ENCODE measurements around the gene CAPN5.
A peak's percentile ranks its signal among the peaks of the same experiment; 100 is the strongest.

CAPN5 gene

DNA sequence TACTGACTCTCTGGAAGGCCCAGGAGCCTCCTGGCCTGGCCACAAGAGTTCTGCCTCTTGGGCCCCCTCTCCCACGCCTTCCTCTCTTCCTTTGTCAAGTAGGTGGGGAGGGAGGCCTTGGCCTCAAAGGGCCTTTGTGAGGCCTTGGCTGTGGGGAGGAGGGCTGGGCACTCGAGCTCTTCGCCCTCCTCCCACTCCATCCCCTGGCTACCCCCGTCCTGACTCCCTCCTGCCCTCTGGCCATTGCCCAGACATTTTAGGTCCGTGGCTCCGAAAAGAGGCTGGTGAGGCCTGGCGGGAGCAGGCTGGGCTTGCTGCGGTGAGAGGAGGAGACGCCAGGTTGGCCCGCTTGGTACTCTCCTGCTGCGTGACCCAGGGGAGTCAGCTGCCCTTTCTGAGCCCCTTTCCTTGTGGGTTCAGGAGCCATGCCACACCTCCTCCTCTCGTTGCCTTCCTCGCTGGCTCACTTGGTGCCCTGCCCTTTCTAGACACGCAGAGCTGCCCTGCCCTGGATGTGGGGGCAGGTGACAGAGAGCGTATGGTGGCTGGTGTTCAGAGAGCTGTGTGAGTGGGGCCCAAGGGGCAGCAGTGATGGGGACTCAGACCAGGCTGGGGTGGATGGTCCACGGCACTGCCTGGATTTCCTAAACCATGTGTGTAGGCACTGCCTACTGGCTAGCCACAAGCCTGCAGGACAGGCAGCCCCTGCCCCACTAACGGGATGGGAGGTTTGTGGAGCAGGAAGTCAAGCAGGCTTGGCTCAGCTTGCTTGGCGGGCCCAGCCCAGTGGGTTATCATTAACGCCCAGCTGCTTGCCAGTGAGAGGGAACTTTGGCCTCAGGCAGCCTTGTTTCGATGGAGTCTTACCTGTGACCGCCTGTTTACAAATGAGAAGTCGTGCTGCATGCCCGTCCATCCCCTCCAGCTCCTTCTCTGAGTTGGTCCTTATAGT is 20.0 kb downstream of the CAPN5 start:
- Histone ChIP-seq H2BK12ac (ENCODE audit: low read length) (peak overlapping the region; percentile 50), H2AFZ (ENCODE audit: low read length) (no peak overlapping the region), H3K18ac (ENCODE audit: low read length) (no peak overlapping the region), H2BK5ac (ENCODE audit: low read length) (no peak overlapping the region), H3K4me3 (ENCODE audit: low read length in 2 of 2) (no peak overlapping the region), H3K9ac (ENCODE audit: low read depth, low read length, poor library complexity) (peak overlapping the region; percentile 25), H3K23ac (ENCODE audit: low read depth, low read length, poor library complexity) (no peak overlapping the region), H3K36me3 (replicated peaks in 1 of 2; ENCODE audit: control insufficient read depth in 2 of 2, insufficient read depth in 2 of 2, low read length in 2 of 2) (peaks cover 0 to 73% of the 10 kb centered on the region in 2 donors), H4K91ac (ENCODE audit: low read depth, low read length, poor library complexity) (no peak overlapping the region), H3K27ac (replicated peaks; ENCODE audit: low read length) (no peak overlapping the region), H2BK120ac (ENCODE audit: low read depth, low read length) (no peak overlapping the region), H3K9me3 (replicated peaks in 1 of 2; ENCODE audit: control insufficient read depth in 2 of 2, insufficient read depth in 1 of 2, low read depth in 1 of 2, low read length in 2 of 2) (no peaks in the 10 kb centered on the region), H2BK15ac (ENCODE audit: low read length) (no peak overlapping the region), H3K27me3 (ENCODE audit: control insufficient read depth in 3 of 3, insufficient read depth in 3 of 3, low read depth in 1 of 3, low read length in 3 of 3) (peaks cover 0 to 1% (median 0%) of the 10 kb centered on the region in 3 experiments), H3K14ac (ENCODE audit: low read length) (peak overlapping the region; percentile 57), H3K4ac (ENCODE audit: low read length) (peak overlapping the region; percentile 79), H3K4me1 (ENCODE audit: control insufficient read depth in 2 of 2, insufficient read depth in 1 of 2, low read depth in 1 of 2, low read length in 2 of 2) (peaks cover 4 to 6% of the 10 kb centered on the region in 2 donors), H3K79me1 (ENCODE audit: low read depth, low read length) (no peaks in the 10 kb centered on the region), H4K8ac (ENCODE audit: low read depth, low read length) (no peak overlapping the region), H2AK5ac (ENCODE audit: low read depth, low read length) (no peak overlapping the region), H3K4me2 (ENCODE audit: insufficient read depth, low read length, poor library complexity, severe bottlenecking) (no peak overlapping the region)
- WGBS, 2 donors (ENCODE audit: extremely low coverage in 2 of 2, insufficient read length in 2 of 2, insufficient replicate concordance in 1 of 2) = no CpG with 5 or more reads among the region's 23 CpGs
- no peak for DNase-seq (ENCODE audit: low spot score)

DNA sequence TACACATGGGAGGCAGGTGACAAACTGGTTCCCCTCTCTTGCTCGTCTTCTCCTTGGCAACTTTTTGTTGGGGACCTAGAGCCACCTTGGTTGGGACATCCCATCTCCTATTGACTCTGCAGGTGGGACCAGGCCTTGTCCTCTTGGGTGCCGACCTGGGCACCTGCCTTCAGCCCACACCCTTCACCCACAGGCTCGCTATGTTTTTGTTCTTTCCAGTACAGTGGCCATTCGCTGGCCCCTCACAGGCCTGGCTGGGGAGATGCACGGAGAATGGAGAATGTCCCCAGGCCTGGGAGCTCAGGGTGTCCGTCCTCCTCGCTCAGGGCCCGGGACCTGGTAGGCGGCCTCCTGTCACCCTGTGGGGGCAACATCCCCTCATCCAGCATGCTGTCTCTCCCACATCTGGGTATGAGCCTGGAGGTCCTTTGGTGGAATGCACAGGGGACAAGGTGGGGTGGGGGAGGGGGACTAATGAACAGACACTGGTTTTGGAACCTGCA is 21.0 kb downstream of the CAPN5 start:
- Histone ChIP-seq H3K79me1 (ENCODE audit: low read depth, low read length) (no peaks in the 10 kb centered on the region), H2BK120ac (ENCODE audit: low read depth, low read length) (no peak overlapping the region), H3K9me3 (replicated peaks in 1 of 2; ENCODE audit: control insufficient read depth in 2 of 2, insufficient read depth in 1 of 2, low read depth in 1 of 2, low read length in 2 of 2) (no peaks in the 10 kb centered on the region), H3K4ac (ENCODE audit: low read length) (no peak overlapping the region), H3K14ac (ENCODE audit: low read length) (no peak overlapping the region), H3K4me3 (ENCODE audit: low read length in 2 of 2) (no peak overlapping the region), H4K91ac (ENCODE audit: low read depth, low read length, poor library complexity) (no peak overlapping the region), H3K36me3 (replicated peaks in 1 of 2; ENCODE audit: control insufficient read depth in 2 of 2, insufficient read depth in 2 of 2, low read length in 2 of 2) (peaks cover 0 to 73% of the 10 kb centered on the region in 2 donors), H3K4me2 (ENCODE audit: insufficient read depth, low read length, poor library complexity, severe bottlenecking) (no peak overlapping the region), H2BK12ac (ENCODE audit: low read length) (no peak overlapping the region), H2AFZ (ENCODE audit: low read length) (no peak overlapping the region), H2BK5ac (ENCODE audit: low read length) (no peak overlapping the region), H3K4me1 (ENCODE audit: control insufficient read depth in 2 of 2, insufficient read depth in 1 of 2, low read depth in 1 of 2, low read length in 2 of 2) (peaks cover 4 to 6% of the 10 kb centered on the region in 2 donors), H3K18ac (ENCODE audit: low read length) (no peak overlapping the region), H2BK15ac (ENCODE audit: low read length) (no peak overlapping the region), H3K27me3 (ENCODE audit: control insufficient read depth in 3 of 3, insufficient read depth in 3 of 3, low read depth in 1 of 3, low read length in 3 of 3) (peaks cover 0 to 1% (median 0%) of the 10 kb centered on the region in 3 experiments), H3K9ac (ENCODE audit: low read depth, low read length, poor library complexity) (no peak overlapping the region), H3K27ac (replicated peaks; ENCODE audit: low read length) (no peak overlapping the region), H4K8ac (ENCODE audit: low read depth, low read length) (no peak overlapping the region), H2AK5ac (ENCODE audit: low read depth, low read length) (no peak overlapping the region), H3K23ac (ENCODE audit: low read depth, low read length, poor library complexity) (no peak overlapping the region)
- no CpG with 5 or more reads among the region's 9 CpGs for WGBS, 2 donors (ENCODE audit: extremely low coverage in 2 of 2, insufficient read length in 2 of 2, insufficient replicate concordance in 1 of 2)
- no peak for DNase-seq (ENCODE audit: low spot score)

DNA sequence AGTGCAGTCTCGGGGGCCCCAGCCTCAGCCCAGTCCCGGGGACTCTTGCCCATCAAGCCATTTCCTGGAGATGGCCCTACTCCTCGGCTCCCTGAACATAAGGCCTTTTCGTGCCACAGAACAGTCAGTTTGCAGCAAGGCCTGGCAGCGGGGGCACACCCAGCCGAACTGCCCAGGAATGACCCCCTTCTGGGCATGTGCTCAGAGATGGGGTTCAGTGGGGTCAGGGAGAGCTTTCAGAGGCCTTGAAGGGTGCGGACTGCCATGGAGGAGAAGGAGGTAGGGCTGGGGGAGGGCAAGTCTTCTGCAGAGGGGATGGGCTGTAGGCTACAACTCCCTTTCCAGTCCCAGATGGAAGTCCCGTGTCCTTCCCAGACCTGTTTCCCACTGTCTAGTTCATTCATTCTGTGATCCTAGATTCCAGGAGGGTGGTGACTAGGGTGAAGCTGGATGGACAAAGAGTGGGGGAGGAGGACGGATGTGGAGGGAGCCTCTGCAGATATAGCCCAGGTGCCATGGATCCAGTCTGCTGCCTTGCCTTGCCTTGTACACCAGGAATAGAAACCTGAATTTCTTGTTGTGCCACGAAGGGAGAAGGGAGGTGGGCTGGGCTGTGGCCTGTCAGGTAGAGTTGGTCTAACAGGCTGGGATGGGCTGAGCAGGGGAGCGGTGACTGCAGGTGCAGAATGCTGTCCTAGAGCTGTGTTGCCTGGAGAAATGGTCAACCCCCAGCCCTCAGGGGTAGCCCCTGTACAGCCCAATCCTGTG is 21.6 kb downstream of the CAPN5 start:
- Histone ChIP-seq H2BK15ac (ENCODE audit: low read length) (no peak overlapping the region), H4K91ac (ENCODE audit: low read depth, low read length, poor library complexity) (no peak overlapping the region), H3K4me3 (ENCODE audit: low read length in 2 of 2) (no peak overlapping the region), H3K4ac (ENCODE audit: low read length) (no peak overlapping the region), H2AK5ac (ENCODE audit: low read depth, low read length) (no peak overlapping the region), H2BK12ac (ENCODE audit: low read length) (no peak overlapping the region), H4K8ac (ENCODE audit: low read depth, low read length) (no peak overlapping the region), H3K4me2 (ENCODE audit: insufficient read depth, low read length, poor library complexity, severe bottlenecking) (no peak overlapping the region), H2AFZ (ENCODE audit: low read length) (no peak overlapping the region), H3K14ac (ENCODE audit: low read length) (no peak overlapping the region), H3K23ac (ENCODE audit: low read depth, low read length, poor library complexity) (no peak overlapping the region), H3K27me3 (ENCODE audit: control insufficient read depth in 3 of 3, insufficient read depth in 3 of 3, low read depth in 1 of 3, low read length in 3 of 3) (peaks cover 0 to 1% (median 0%) of the 10 kb centered on the region in 3 experiments), H3K9me3 (replicated peaks in 1 of 2; ENCODE audit: control insufficient read depth in 2 of 2, insufficient read depth in 1 of 2, low read depth in 1 of 2, low read length in 2 of 2) (no peaks in the 10 kb centered on the region), H3K4me1 (ENCODE audit: control insufficient read depth in 2 of 2, insufficient read depth in 1 of 2, low read depth in 1 of 2, low read length in 2 of 2) (peaks cover 4 to 6% of the 10 kb centered on the region in 2 donors), H3K36me3 (replicated peaks in 1 of 2; ENCODE audit: control insufficient read depth in 2 of 2, insufficient read depth in 2 of 2, low read length in 2 of 2) (peaks cover 0 to 79% of the 10 kb centered on the region in 2 donors), H3K18ac (ENCODE audit: low read length) (no peak overlapping the region), H3K79me1 (ENCODE audit: low read depth, low read length) (no peaks in the 10 kb centered on the region), H2BK120ac (ENCODE audit: low read depth, low read length) (no peak overlapping the region), H3K27ac (replicated peaks; ENCODE audit: low read length) (no peak overlapping the region), H2BK5ac (ENCODE audit: low read length) (no peak overlapping the region), H3K9ac (ENCODE audit: low read depth, low read length, poor library complexity) (no peak overlapping the region)
- DNase-seq (ENCODE audit: low spot score) = no peak
- WGBS, 2 donors (ENCODE audit: extremely low coverage in 2 of 2, insufficient read length in 2 of 2, insufficient replicate concordance in 1 of 2) = no CpG with 5 or more reads among the region's 11 CpGs

All from neuronal stem cell (in vitro differentiated cells).